SK-N-MC (cell line): Measurements from ENCODE around the gene FOXC1.

Source experiments
- DNase-seq: peaks from one replicate; pipeline ENCODE4 v3.0.0-alpha.2; 2011; ENCODE audit warnings: low read depth, low spot score
- H3K27ac ChIP-seq: fragments of 200-600 bp; sonication (generic); 2 replicates; pipeline ENCODE4 v1.5.1; 2016; ENCODE audit warnings: mixed run types
- H3K36me3 ChIP-seq: fragments of 200-600 bp; sonication (generic); 2 replicates; pipeline ENCODE4 v1.6.1; 2017; ENCODE audit warnings: antibody characterized with exemption, low read length, mixed read lengths; ENCODE audit not compliant: insufficient read depth
- H3K4me3 ChIP-seq: fragments of 200-600 bp; sonication (generic); 2 replicates; pipeline ENCODE4 v1.5.1; 2016
- H3K9ac ChIP-seq: fragments of 200-600 bp; sonication (generic); 2 replicates; pipeline ENCODE4 v1.8.0; 2017; ENCODE audit warnings: mixed run types, mixed read lengths; ENCODE audit not compliant: insufficient read length
- H3K9me3 ChIP-seq: fragments of 200-600 bp; sonication (generic); 2 replicates; pipeline ENCODE4 v1.6.1; 2017; ENCODE audit warnings: low read depth, mild to moderate bottlenecking, antibody characterized with exemption, low read length, moderate library complexity, mixed read lengths
- EZH2 ChIP-seq: fragments of 200-600 bp; sonication (generic); IDR thresholded peaks from one replicate; pipeline ENCODE4 v1.6.1; 2017; ENCODE audit warnings: antibody characterized with exemption
- FOXP2 ChIP-seq: optimal IDR thresholded peaks from 2 replicates; pipeline ENCODE3; 2011; ENCODE audit warnings: mild to moderate bottlenecking, moderate library complexity; ENCODE audit not compliant: insufficient read depth; ENCODE audit errors: extremely low read length, control extremely low read depth
- POLR2AphosphoS5 ChIP-seq: IDR thresholded peaks from 2 replicates; pipeline ENCODE4 v1.6.1; 2012; ENCODE audit warnings: mild to moderate bottlenecking, low read depth, low read length, borderline replicate concordance

Gene FOXC1

DNA sequence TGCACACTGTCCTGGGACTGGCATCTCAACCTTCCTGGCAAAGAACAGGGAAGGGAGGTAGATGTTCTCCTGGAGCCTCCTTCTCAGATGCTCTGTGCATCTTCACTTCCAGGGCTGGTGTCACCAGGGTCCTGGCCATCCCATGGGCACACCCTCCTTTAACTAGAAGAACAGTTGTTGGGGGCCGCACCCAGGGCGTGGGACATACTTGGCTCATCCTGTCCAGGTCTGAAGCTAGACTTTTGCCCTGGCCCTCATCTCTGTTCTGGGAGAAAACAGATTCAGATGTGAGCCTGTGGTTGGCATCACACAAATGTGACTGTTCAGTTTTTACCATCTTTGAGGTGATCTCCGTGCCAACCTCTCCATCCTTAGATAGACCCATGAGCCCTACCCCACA lies 41.6 kb downstream of the FOXC1 start:
- Histone ChIP-seq H3K4me3 (no peak overlapping the region), H3K9ac (no peak overlapping the region), H3K36me3 (no peaks in the 10 kb centered on the region), H3K27ac (no peak overlapping the region), H3K9me3 (no peaks in the 10 kb centered on the region)
- TF ChIP-seq EZH2 (no peak), FOXP2 (no peak), POLR2AphosphoS5 (no peak)
- DNase-seq = no peak

DNA sequence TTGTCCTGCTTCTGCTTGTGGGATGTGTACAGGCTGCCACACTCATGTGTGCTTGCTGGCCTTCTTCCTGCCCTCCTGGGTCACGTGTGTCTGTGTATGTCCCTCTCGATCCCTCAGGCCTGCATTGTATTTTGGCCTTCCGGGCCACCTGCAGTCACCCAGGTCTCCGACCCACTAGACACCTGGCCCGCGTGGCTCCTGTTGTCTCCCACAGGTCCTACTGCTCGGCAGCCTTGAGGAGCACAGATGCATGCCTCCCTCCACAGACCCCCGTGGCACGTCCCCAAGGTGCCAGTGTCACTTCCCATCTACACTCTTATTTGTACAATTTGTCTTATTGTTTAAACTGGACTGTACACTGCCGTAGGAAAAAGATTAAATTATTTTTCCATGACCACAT lies 43.1 kb downstream of the FOXC1 start:
- no peaks in the 10 kb centered on the region for H3K9me3 ChIP-seq
- H3K9ac ChIP-seq = no peak overlapping the region
- TF ChIP-seq FOXP2 = no peak
- no peak for TF ChIP-seq EZH2
- TF ChIP-seq POLR2AphosphoS5 = no peak
- no peak overlapping the region for H3K27ac ChIP-seq
- DNase-seq = no peak
- no peak overlapping the region for H3K4me3 ChIP-seq
- H3K36me3 ChIP-seq = no peaks in the 10 kb centered on the region

DNA sequence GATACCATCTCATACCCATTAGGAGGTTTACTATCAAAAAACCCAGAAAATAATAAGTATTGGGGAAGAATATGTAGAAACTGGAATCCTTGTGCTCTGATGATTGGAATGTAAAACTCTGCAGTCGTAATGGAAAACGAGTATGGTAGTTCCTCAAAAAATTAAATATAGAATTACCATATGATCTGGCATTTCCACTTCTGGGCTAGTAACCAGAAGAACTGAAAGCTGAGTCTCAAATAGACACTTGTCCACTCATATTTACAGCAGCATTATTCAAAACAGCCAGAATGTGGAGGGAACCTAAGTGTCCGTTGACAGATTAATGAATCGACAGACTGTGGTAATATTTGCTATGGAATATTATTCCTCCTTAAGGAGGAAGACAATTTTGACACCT lies 44.3 kb downstream of the FOXC1 start:
- DNase-seq = no peak
- no peak for TF ChIP-seq FOXP2
- TF ChIP-seq EZH2 = no peak
- TF ChIP-seq POLR2AphosphoS5 = no peak

DNA sequence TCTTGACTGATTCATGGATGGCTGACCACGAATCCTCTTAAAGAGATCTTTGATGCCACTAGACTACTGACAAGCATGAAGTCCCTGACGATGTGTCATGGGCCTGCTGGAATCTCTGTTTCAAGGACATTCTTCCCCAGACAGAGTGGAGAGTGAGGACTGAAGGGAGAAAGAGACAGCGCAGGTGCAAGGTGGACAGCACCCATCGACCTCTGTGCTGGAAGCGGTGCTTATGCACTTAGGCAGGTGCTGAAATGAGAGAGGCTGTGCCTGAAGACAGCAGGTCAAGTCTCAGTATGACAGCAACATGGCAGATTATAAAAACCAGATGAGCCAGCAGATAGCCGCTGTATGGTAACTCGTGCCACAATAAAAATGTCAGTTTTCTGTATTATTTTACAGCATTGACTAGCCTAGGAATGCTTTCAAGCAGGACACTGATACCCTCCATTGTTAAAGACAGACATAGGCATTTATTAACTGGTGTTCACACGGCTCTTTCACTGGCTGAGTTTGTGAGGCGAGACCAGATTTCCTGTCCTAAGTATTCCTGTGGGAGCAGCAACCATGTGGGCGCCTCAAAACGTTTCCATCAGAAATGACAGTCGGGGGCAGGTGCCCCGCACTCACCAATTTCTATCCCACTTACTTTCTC lies 47.5 kb downstream of the FOXC1 start:
- Histone ChIP-seq H3K9ac (no peak overlapping the region), H3K4me3 (no peak overlapping the region), H3K36me3 (no peaks in the 10 kb centered on the region), H3K27ac (no peak overlapping the region), H3K9me3 (no peaks in the 10 kb centered on the region)
- no peak for TF ChIP-seq FOXP2
- no peak for TF ChIP-seq EZH2
- no peak for DNase-seq

More for the DNA sequence above, 44.3 kb downstream of the FOXC1 start:
- Histone ChIP-seq H3K9ac (no peak overlapping the region), H3K9me3 (no peaks in the 10 kb centered on the region), H3K27ac (no peak overlapping the region), H3K36me3 (no peaks in the 10 kb centered on the region), H3K4me3 (no peak overlapping the region)

DNA sequence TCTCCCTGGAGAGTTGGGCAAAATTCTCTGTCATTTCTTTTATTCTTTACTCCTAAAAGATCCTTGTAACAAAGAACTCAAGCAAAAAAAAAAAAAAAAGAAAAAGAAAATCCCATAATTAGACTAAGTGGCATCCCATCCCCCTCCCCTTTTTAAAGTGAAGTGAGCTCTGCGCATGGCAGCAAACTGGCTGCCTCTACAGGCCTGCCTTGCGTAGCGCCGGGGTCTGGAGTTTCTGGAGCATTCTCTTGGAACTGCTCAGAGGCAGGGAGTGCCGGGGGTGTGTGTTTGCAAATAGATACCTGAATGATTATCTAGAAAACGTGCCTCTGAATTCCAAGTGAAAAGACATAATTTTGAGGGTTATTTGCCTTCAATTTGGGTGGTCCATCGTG lies 48.1 kb downstream of the FOXC1 start:
- no peaks in the 10 kb centered on the region for H3K36me3 ChIP-seq
- no peak for DNase-seq
- no peaks in the 10 kb centered on the region for H3K9me3 ChIP-seq
- H3K4me3 ChIP-seq = no peak overlapping the region
- TF ChIP-seq POLR2AphosphoS5 = no peak
- no peak for TF ChIP-seq EZH2
- TF ChIP-seq FOXP2 = no peak
- no peak overlapping the region for H3K27ac ChIP-seq
- no peak overlapping the region for H3K9ac ChIP-seq

DNA sequence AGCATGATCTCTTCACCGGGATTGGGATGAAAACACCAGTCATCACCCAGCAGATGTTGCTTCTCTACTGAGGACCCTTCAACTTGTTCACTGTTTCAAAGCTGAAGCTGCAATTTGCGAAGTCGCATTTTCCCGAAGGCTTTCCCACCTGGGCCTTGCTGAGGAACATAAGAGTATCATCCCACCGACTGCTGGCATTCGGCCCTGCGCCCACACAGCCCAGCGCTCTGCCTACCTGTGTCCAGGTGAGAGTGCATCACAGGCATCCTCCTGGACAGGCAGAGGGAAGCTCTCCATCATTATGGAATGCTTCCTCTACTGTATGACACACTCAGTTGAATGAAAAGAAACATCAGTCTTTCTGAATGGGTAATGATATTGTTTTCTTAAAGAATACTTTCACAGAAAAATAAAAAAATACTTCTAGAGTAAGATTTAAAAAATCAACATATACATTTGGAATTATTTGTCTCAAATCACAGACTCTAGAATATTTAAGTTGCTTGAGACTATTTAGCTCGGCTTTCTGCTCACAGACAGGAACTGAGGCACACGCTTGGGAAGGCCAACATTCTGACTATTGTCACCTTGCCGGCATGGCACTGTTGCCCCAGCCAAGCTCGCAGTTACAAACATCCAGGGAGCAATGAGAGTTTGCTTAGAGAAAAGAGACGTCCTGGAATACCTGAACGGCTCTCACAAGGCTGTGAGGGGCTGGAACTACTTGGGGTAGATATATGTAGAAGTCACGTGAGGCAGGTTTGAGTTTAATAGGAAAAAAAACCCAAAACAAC lies 48.7 kb downstream of the FOXC1 start:
- TF ChIP-seq FOXP2 (no peak), EZH2 (no peak), POLR2AphosphoS5 (no peak)
- no peak for DNase-seq
- no peak overlapping the region for H3K9ac ChIP-seq
- H3K27ac ChIP-seq = no peak overlapping the region
- H3K9me3 ChIP-seq = no peaks in the 10 kb centered on the region
- no peaks in the 10 kb centered on the region for H3K36me3 ChIP-seq
- no peak overlapping the region for H3K4me3 ChIP-seq

DNA sequence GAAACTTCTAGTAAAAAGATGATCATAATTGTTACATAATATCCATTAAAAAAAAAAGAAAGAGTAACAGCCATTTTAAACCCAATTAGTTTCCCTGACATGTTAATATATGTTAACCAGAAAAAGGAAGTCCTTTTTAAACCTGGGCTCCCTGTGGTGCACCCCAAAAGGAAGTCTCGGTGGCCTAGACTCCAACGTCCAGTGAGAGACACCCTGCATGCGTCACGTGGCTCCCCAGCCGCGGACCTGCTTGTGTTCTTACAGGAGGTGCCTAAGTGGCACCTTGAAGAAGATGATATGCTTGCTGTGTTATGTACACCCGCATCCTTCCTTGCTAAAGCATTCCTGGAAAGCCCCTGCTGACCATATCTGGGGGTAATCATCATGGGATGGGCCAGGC lies 50.1 kb downstream of the FOXC1 start:
- DNase-seq = no peak
- Histone ChIP-seq H3K9me3 (no peaks in the 10 kb centered on the region), H3K36me3 (no peaks in the 10 kb centered on the region), H3K27ac (no peak overlapping the region), H3K9ac (no peak overlapping the region), H3K4me3 (no peak overlapping the region)
- TF ChIP-seq POLR2AphosphoS5 (no peak), EZH2 (no peak), FOXP2 (no peak)

DNA sequence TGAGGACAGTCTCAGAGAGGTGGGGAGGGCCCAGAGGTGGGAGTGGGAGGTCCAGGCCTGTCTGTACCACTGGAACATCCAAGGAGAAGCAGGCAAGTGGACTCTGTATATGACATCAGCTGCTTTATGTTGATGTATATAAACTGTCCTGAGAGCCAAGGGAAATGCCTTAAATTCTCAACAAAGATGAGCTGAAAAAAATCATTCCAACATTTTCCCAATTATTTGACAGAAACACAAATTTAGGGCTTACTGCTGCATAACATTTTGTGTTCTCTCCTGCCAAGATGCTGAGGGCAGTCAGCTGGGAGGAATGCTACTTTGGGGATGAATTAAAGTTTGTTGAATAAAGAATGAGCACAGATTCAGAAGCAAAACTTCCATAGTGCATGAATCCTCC lies 52.8 kb downstream of the FOXC1 start:
- no peak overlapping the region for H3K27ac ChIP-seq
- H3K36me3 ChIP-seq = no peaks in the 10 kb centered on the region
- DNase-seq = no peak
- no peak overlapping the region for H3K9ac ChIP-seq
- no peak overlapping the region for H3K4me3 ChIP-seq
- TF ChIP-seq FOXP2 (no peak), POLR2AphosphoS5 (no peak), EZH2 (no peak)
- no peaks in the 10 kb centered on the region for H3K9me3 ChIP-seq
